Measurements from ENCODE around the gene BMP8B.
"Not testable (repeated sequence)": the region's sequence is repeated elsewhere in the genome, so short reads cannot be mapped to it uniquely, and the experiment has no call there.

The BMP8B gene

DNA sequence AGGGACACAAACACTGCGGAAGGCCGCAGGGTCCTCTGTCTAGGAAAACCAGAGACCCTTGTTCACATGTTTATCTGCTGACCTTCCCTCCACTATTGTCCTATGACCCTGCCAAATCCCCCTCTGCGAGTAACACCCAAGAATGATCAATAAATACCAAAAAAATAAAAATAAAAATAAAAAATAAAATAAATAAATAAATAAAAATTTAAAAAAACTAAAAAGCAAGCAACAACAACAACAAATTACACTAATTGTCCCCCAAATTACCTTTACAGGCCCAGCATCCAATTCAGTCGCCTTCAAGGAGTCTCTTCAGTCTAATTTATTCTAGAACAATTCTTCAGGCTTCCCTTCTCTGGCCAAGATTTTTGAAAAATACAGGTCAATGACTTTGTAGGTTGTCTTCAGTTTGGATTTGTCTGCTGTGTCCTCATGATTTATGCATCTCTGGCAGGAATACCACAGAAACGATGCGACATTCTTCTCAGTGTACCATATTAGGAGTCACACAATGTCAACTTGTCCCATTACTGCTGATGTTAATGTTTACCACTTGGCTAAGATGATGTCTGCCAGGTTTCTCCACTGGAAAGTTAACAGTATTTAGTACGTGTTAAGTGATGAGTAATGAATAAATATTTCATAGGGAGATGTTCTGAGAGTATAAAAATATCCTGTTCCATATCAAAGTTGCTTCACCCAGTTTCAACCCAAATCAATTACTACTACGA is 20.3 kb upstream of the BMP8B start:
- DNase-seq: no peak

DNA sequence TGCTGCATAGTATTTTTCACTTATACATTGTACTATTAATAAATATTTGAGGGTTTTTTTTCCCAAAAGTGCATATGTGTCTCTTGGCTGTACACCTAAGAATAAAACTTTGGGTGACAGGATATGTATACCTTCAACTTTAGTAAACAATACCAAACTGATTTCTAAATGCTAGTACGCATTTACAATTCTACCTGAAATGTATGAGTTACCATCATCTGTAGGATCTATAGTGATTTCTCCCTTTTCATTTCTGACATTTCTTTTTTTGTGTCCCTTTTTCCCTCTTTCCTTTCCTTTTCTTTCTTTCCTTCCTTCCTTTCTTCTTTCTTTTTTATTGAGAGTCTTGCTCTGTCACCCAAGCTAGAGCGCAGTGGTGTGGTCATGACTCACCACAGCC is 16.7 kb upstream of the BMP8B start:
- DNase-seq: no peak

DNA sequence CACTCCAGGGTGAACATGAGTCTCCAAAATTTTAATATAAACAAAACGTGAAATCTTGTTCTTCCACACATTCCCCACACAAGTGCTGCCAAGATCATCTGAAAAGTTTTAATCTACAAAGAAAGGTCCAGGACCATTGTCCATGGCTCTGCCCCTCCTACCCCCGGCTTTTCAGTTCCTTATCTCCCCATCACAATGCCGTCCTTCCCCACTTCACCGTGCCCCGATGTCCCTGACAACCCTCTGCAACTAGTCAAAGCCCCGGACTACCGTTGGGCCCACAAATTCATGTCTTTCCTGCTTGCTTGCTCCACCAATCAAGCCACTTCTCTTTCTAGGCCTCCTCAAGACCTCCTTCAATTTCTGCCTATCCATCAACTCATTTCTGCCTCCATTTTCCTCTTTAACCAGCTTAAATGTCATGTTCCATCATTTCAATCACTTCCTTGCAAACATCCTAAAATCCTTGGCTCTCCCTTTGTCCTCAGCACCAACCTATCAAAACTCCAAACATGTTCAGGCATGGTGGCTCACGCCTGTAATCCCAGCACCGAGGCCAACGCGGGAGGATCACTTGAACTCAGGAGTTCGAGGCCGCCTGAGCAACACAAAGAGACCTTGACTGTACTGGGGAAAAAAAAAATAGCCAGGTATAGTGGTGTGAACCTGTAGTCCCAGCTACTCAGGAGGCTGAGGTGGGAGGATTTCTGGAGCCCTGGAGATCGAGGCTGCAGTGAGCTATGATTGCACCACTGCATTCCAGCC is 14.0 kb upstream of the BMP8B start:
- DNase-seq: no peak

DNA sequence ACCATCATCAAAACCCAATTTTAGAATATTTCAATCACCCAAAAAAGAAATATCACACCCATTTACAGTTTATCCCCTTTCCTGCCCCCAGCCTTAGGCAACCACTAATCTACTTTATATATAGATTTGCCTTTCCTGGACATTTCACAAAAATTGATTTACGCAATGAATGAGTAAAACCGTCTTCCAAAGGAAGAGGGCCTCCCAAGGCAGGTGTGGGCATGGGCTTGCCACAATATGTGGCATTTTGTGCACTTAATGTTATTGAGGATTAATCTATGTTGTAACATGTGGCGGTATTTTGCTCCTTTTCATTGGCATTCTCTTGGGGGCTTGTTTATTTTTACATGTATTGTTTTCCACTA is 11.8 kb upstream of the BMP8B start:
- DNase-seq: no peak

DNA sequence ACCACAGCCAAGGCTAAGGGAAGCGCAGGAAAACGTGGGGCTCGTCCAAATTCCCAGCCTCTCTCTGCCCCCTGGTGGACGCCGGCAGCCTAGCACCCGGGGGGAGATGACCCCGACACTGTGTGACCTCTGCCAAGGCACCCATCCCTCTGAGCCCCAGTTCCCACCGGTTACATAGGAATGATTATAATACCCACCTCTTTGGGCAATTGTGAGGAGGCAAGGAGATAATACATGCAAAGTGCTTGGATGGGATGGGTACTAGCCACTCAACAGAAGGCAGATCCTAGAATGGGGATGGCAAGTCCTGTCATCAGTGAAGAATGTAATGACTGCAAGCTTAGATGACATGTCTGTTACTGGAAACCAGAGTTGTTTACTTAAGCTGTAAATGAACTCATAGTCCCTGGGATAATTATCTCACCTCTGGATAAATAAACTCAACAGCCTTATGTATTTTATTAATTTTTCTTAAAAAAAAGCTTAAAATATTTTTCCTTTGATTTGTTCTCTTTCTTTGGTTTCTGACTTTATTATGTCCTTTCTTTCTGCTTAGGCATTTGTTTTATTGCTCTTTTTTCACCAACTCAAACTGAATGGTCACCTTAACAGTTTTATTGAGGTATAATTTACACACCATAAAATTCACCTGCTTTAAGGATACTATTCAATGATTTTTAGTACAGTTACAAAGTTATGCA is 11.3 kb upstream of the BMP8B start:
- DNase-seq: peak; percentile 84

DNA sequence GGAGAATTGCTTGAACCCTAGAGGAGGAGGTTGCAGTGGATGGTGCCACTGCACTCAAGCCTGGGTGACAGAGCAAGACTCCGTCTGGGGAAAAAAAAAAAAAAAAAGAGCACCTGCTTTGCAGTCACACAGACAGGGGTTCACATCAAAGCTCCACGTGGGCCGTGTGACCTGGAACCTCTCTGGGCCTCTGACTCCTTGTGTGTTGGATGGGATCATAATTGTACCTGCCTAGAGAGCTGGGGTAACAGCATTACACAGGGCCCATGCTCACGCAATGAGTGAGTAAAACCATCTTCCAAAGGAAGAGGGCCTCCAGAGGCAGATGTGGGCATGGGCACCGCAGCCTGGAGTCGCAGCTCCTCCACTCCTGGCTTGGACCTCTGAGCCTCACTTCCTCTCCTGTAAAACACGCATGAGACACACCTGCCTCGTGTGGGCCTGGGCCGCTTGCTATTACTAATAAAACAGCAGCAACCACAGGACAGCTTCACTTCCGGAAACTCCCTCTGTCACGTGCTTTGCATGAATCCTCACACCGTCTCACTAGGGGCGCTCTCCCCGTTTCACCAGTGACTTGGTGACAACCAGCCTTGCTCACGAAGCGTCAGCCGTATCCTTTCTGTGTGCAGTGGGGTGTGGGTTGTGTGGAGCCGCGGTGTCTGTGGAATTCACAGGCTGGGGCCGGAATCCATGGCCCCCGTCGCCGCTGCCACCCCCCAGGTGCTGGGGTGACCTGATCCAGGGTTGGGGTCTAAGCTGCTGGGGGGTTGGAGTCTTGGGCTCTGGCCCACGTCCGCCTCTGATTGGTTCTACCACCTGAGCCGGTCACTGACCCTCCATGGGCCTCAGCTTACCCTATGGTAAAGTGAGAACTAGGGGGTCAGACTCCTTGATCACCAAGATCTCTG is 10.4 kb upstream of the BMP8B start:
- peak; percentile 97 for DNase-seq

DNA sequence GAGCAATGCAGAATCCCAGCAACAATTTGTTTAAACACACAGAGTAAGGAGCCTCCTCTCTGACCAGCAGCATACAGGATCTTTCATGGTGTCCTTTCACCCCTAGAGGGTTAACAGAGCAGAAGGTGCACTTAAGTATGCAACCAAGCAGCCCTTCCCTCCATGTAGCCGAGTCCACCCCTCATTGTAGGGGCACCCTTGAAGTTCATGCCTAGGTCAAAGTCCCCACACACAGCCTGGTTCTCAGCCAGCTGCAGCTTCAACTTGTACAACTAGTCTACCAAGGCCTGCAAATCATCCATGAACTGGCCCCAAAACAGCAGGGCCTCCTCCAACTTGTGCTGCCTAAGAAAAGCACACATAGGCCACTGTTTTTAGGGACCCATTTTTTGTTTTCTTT is 7.0 kb upstream of the BMP8B start:
- no peak for DNase-seq

DNA sequence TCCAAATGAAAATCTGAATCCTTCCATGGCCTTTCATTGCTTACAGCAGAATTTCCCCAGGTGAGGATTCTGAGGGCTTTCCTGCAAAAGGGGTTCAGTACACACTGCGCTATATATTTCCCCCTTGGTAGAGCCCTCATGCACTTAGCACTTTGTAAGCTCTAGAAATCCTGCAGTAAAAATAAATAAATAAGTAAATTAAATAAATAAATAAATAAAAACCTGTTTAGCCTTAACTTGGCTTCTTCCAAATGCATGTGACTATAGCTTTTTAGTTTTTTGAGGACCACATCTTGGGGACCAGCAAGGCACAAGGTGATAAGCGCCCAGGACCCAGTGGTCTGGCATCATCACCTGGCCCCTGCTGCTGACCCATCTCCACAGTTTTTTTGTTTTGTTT is 3.2 kb upstream of the BMP8B start:
- DNase-seq: no peak

DNA sequence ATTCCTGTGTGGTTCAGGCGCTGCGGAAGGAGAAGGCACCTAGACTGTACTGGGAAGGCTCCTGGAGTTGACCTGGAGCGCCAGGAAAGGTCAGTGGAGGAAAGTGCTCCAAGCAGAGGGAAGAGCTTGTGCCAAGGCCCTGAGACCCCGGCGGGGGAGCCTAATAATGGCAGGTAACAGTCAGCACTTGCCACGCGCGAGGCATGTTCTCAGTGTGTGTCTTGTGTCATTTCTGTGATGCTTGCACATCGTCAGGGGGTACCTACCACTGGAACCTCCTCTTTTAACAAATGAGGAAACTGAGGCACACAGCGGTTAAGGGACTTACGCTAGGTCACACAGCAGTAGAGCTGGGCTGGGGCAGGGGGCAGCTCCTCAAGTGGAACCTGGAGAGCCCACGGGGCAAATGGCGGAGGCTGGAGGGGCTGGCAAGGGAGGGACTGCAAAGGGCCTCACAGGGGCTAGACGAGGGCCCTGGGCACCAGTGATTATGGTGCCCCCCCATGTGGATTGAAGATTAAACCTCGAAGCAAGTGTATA is 976 bp upstream of the BMP8B start:
- no peak for DNase-seq

DNA sequence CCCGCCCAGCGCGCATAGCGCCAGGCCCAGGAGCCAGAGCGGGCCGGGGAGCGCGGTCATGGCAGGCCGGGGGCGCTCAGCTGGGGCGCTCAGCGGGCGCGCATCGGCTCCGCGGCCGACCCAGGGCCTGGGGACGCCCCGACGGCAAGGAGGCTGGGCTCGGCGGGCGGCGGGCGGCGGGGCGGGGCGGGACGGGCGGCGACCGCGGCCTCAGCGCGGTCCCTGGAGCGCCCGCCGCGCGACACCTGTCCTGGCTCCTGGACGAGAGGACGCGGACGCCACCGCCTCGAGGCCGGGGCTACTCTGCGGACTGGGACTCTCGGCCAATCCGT is 273 bp downstream of the BMP8B start:
- DNase-seq: no peak

DNA sequence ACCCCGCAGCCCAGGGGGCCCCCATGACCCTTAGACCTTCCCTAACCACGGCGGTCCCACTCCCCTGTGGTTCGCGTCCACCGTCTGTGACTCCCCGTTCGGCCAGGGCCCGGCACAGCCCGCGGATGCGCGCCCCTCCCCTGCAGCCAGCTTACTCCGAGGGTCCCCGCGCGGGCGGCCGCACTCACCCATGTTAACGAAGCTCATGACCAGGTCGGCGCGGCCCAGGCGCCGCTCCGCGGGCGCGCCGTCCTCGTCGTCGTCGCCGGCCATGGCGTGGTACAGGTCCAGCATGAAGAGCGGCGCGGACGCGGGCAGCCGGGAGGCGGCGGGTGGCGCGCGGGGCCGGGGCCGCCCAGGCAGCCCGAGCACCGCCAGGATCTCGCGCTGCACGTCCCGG is 701 bp downstream of the BMP8B start:
- DNase-seq: not testable (repeated sequence)

DNA sequence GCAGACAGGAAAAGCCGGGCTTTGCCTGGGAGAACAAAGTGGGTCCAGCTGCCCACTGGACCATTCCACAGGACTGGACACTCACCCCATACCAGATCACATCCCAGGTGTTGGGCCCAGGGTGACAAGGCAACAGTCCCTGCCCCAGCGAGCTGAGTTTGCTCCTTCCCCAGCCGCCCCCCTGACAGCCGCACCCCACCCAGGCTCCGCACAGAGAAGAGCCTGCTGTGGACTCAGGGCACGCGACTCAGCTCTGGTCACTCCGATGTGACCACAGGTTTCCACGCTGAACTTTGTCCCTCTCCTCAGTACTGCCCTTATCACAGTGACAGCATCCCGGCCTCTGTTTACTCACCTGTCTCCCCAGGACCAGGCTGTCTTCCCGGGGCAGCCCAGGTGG is 1.2 kb downstream of the BMP8B start:
- DNase-seq: no peak

DNA sequence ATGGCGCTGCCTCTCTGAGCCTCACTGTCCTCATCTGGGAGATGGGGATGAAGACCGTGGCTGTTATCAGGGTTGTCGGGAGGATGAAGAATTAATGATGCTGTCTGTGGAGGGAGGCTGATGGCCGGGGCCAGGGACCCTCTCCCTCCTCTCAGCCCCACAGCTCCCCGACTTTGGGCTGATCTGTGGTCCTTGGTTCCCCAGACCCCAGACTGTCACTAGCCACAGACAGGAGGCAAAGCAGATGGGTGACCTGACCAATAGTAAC is 1.6 kb downstream of the BMP8B start:
- DNase-seq: not testable (repeated sequence)

DNA sequence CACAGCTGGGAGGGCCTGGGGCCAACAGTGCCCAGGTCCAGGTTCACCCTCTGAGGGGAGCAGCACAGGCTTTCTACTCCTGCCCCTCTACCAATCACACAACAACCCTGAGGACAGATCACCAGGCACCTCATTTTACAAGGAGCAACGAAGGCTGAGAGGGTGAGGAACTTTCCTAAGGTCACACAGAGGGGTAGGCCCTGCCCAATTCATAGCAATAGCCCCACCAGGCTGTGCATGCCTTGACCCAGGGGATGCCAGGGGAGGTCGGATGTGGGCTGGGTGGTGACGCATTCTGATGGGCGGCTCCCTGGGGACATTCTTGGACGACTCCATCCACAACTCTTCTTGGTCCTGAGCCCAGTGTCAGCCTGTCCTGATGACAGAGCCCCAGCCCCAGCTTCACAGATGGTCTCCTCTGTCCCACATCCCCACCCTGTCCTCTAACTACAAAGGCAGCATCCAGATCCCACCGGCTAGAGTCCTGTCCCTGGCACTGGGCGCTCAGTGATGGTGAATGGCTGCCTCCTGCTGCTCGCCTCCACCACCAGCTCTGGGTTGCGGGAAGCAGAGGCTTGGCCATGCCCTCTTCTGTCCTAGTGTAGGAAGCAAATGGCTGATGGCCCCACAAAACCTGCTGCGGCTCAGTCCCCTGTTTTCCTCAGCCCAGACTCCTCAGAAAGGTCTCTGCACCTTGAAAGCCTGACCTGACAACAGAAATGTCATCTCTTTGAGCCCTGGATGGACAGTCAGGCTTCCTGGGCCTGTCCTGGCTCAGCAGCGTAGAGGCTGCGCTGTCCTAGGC is 2.2 kb downstream of the BMP8B start:
- not testable (repeated sequence) for DNase-seq

DNA sequence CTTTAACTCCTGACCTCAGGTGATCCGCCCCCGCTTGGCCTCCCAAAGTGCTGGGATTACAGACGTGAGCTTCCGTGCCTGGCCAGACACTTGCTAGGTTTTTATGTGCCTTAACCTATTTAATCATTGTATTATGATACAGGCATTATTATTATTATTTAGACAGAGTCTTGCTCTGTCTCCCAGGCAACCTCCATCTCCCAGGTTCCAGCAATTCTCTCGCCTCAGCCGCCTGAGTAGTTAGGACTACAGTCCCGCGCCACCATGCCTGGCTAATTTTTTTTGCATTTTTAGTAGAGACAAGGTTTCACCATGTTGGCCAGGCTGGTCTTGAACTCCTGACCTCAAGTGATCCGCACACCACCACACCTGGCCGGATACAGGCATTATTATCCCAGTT is 6.0 kb downstream of the BMP8B start:
- not testable (repeated sequence) for DNase-seq

DNA sequence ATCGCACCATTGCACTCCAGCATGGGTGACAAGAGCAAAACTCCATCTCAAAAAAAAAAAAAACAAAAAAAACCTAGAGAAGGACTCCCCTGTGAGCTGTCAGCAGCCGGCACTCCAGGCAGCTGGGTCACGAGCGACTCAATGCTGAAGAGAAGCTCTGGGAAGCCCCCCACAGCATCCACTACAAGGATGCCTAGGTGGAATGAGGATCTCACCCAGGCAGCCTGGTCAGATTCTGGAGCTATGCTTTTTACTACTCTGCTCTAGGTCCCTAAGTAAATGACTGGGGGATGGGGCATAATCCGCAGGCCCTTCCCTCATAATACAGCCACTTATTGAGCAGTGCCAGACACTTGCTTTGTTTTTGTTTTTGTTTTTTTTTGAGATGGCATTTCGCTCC is 6.6 kb downstream of the BMP8B start:
- DNase-seq: no peak

DNA sequence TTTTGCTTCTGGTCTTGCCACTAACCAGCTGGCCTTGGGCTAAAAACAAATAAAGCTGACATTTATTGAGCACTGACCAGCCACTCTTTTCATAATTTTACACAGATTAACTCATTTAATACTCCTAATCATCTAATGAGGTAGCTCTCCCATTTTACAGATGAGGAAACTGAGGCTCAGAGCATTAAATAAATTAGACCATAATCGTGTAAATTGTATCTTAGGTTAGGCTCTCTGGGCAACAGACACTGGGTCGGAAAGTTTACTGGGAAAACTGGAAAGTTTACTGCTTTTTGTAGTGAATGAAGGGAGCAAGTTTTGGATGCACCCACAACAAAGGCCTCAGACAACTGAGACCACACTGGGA is 7.3 kb downstream of the BMP8B start:
- no peak for DNase-seq

DNA sequence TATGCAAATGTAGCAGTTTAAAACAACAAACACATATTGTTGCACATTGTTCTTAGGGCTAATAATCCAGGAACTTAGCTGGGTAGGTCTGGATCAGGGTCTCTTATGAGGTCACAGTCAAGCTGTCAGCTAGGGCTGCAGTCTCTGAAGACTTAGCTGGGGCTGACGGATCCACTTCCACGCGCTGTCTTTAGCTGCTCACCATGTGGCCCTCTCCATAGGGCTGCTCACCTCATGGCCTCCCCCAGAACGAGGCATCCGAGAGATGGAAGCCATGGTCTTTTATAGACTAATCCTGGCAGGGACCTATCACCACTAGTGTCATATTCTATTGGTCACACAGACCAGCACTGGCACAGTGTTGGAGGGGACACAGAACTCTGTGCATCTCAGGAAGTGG is 8.8 kb downstream of the BMP8B start:
- DNase-seq: no peak

DNA sequence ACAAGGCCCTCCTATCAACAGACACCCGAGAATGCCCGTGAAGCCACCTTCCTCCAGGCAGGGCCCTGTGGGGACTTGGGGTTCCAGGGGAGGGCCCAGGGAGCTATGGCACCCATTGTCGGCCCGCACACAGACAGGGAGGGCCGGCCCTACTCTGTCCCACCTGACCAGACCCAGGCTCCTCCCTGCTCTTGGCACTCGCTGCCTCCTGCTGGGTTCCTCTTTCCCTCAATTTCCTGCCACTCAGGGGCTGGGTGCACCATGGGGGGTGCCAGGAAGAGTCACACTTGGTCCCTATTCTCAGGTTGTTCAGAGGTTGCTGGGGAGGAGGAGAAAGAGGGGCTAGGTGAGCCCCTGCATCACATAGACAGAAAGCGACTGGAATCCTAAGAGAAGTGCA is 9.5 kb downstream of the BMP8B start:
- no peak for DNase-seq

DNA sequence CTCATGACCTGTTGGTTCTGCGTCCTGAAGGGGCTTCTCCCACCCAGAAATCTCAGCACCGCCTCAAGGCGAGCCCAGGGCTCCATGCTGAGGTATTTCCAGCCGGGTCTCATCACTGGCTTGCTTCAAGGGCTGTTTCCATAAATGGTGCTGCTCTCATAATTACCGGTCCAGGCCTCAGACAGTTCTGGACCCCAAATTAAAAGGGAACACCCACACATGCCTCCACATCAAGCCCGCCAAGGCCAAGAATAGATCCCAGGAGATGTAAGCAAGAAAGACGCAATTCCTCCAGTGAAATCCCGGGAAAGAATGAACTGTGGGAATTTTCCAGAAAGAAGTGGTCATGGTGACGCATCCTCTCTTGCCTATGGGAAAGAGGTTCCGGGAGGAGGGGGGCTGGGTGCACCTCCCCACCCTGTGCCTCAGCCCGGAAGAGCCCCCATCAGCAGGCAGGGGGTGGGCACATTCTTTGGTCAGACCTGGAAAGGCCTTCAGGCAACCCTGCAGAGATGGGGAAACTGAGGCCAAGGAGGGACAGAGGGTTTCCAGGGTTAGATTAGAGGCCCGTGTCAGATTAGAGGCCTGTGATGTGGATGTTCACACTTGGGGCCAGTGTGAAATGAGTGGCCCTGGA is 10.1 kb downstream of the BMP8B start:
- DNase-seq: not testable (repeated sequence)

DNA sequence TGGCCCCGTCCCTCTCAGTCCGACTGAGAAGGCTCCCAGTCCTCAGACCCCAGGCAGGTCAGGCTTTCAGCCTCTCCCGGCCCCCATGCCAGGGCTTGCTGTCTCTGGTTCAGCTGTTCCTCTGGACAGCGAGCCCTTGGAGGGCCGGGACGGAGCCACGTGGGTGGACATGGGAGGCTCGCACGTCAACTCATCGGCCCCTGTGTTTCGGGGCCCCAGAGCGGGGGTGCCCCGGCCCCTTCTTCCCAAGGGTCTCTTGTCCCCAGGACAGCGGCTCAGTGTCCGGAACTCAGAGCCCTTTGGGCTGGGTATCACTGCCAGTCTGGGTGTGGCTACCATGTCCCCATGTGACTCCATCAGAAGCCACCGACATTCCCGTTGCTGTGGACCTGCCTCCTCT is 10.8 kb downstream of the BMP8B start:
- DNase-seq: not testable (repeated sequence)

DNA sequence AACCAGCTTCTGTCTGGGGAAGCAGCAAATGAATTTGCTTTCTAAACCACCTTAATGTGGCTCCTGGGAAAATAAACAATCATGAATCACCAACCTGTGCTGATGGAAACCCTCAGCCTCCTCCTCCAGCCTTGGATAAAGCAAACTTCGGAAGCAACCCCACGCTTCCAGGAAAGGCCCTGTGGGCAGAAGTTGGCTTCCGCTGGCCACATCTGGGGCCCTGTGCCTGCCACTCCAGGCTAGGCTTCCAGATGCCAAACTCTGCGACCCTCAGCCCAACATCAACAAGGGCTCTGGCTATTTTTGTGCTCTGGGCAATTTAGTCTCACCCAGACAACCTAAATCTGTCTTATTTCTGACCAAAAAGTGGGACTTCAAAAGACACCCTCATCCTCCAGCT is 11.4 kb downstream of the BMP8B start:
- no peak for DNase-seq

All from OCI-M1 (cell line).